B cell (primary cell): ENCODE results near the gene SLC6A1. TPM values are rescaled to one million over a fixed set of nuclear protein-coding genes. Genes with fewer than 3 reads are reported as not detected.

Experiments used
- ATAC-seq: fragments of 200-7000 bp; cut with Tn5 transposase; one replicate; pipeline ENCODE4 v1.10.0; 2021; ENCODE audit warnings: low read depth, mild to moderate bottlenecking, moderate number of reproducible peaks, moderate library complexity
- CTCF ChIA-PET: fragments of 350-600 bp; sonication (Branson Sonifier 250); formaldehyde crosslinking; loops from one replicate; lab custom pipeline; 2021; ENCODE audit warnings: antibody characterized with exemption, inconsistent platforms; lab: Charles Lee
- POLR2A ChIA-PET: fragments of 350-600 bp; sonication (Branson Sonifier 250); formaldehyde crosslinking; loops from one replicate; lab custom pipeline; 2021; ENCODE audit warnings: antibody characterized with exemption; lab: Charles Lee
- DNase-seq: peaks from one replicate; pipeline ENCODE4 v3.0.0; 2013
- H2AFZ ChIP-seq: 2 replicates; pipeline ENCODE4 v1.6.1; 2012; ENCODE audit warnings: mild to moderate bottlenecking, low read depth, low read length; ENCODE audit not compliant: insufficient read depth, poor library complexity, severe bottlenecking
- H3K27ac ChIP-seq, 2 donors: 1 replicate in 1 of 2; 2 replicates in 1 of 2; pipeline ENCODE4 v1.5.1; 2012 to 2013; ENCODE audit warnings: low read length in 2 of 2, mild to moderate bottlenecking in 2 of 2, moderate library complexity in 1 of 2
- H3K27me3 ChIP-seq, 4 experiments: fragments of 200-600 bp in 1 of 4; sonication (generic) in 1 of 4; replicated peaks in 1 of 4; 1 replicate in 2 of 4; 2 replicates in 2 of 4; pipeline versions ENCODE4 v1.6.1 to v1.7.0; 2013 to 2016; ENCODE audit warnings: low read length in 3 of 4, mild to moderate bottlenecking in 2 of 4, mixed read lengths in 1 of 4, moderate library complexity in 1 of 4; ENCODE audit not compliant: insufficient read depth in 4 of 4, control insufficient read depth in 3 of 4; ENCODE audit errors: control extremely low read depth in 1 of 4
- H3K36me3 ChIP-seq, 2 experiments: replicated peaks in 1 of 2; 1 replicate in 1 of 2; 2 replicates in 1 of 2; pipeline versions ENCODE4 v1.6.1 to v1.7.1; 2013; ENCODE audit warnings: low read length in 1 of 2; ENCODE audit not compliant: insufficient read depth in 2 of 2, control insufficient read depth in 1 of 2; ENCODE audit errors: control extremely low read depth in 1 of 2, extremely low read depth in 1 of 2
- H3K4me1 ChIP-seq, 2 donors: fragments of 200-600 bp in 1 of 2; sonication (generic) in 1 of 2; 1 replicate in 1 of 2; 2 replicates in 1 of 2; pipeline versions ENCODE4 v1.5.1 to v1.6.1; 2013 to 2017; ENCODE audit warnings: low read length in 2 of 2; ENCODE audit not compliant: control insufficient read depth in 2 of 2, insufficient read depth in 2 of 2
- H3K4me2 ChIP-seq: replicated peaks from 2 replicates; pipeline ENCODE3; 2012; ENCODE audit warnings: mild to moderate bottlenecking, low read depth, low read length; ENCODE audit not compliant: poor library complexity, severe bottlenecking
- H3K4me3 ChIP-seq, 5 experiments: fragments of 200-600 bp in 1 of 5; sonication (generic) in 1 of 5; 1 replicate in 3 of 5; 2 replicates in 2 of 5; pipeline versions ENCODE4 v1.5.1 to v1.7.0; 2011 to 2016; ENCODE audit warnings: low read length in 4 of 5, mild to moderate bottlenecking in 4 of 5, low read depth in 2 of 5, control low read depth in 1 of 5, moderate library complexity in 1 of 5; ENCODE audit not compliant: insufficient read depth in 1 of 5; ENCODE audit errors: control extremely low read depth in 1 of 5, extremely low read depth in 1 of 5
- H3K79me2 ChIP-seq: fragments of 200-600 bp; sonication (generic); one replicate; pipeline ENCODE4 v1.6.0; 2016; ENCODE audit warnings: low read length; ENCODE audit not compliant: control insufficient read depth, insufficient read depth
- H3K9ac ChIP-seq: fragments of 200-600 bp; sonication (generic); 2 replicates; pipeline ENCODE4 v1.6.1; 2017; ENCODE audit warnings: mild to moderate bottlenecking, low read length, moderate library complexity
- H3K9me3 ChIP-seq, 3 donors: one replicate each; pipeline versions ENCODE4 v1.6.1 to v1.7.1; 2013; ENCODE audit warnings: low read length in 2 of 3; ENCODE audit not compliant: control insufficient read depth in 2 of 3, insufficient read depth in 1 of 3; ENCODE audit errors: control extremely low read depth in 1 of 3
- H4K20me1 ChIP-seq: 2 replicates; pipeline ENCODE4 v1.6.0; 2012; ENCODE audit warnings: mild to moderate bottlenecking, low read length; ENCODE audit not compliant: insufficient read depth, control insufficient read depth, poor library complexity, severe bottlenecking
- H3K27ac Mint-ChIP-seq: one replicate; pipeline ENCODE4 v1.8.0; 2021; ENCODE audit warnings: mixed read lengths
- H3K27me3 Mint-ChIP-seq: one replicate; pipeline ENCODE4 v1.8.0; 2021; ENCODE audit warnings: mixed read lengths
- H3K4me1 Mint-ChIP-seq: one replicate; pipeline ENCODE4 v1.8.0; 2021; ENCODE audit warnings: mixed read lengths
- H3K4me3 Mint-ChIP-seq: one replicate; pipeline ENCODE4 v1.8.0; 2021; ENCODE audit warnings: mixed read lengths
- H3K9me3 Mint-ChIP-seq: one replicate; pipeline ENCODE4 v1.8.0; 2022; ENCODE audit warnings: mixed read lengths; ENCODE audit not compliant: insufficient read depth
- CTCF ChIP-seq: fragments of 200-600 bp; IDR thresholded peaks from one replicate; pipeline ENCODE4 v1.8.0; 2022; ENCODE audit warnings: antibody characterized with exemption, mild to moderate bottlenecking
- EZH2 ChIP-seq: IDR thresholded peaks from 2 replicates; pipeline ENCODE4 v1.6.1; 2012; ENCODE audit warnings: borderline replicate concordance, low read depth, mild to moderate bottlenecking, moderate library complexity, low read length; ENCODE audit not compliant: insufficient read depth, poor library complexity, severe bottlenecking
- WGBS: methylation state at CpG from one replicate; pipeline ENCODE4 v1.1.5; 2013; ENCODE audit warnings: missing lambda C conversion rate; ENCODE audit not compliant: insufficient coverage; 5-methylcytosine and 5-hydroxymethylcytosine counted together
- intact Hi-C: fragments of 100-400 bp; cut with micrococcal nuclease; formaldehyde crosslinking; loops from one replicate; pipeline ENCODE4 v1.10.0; 2022
- polyA plus RNA-seq: library from polyadenylated mRNA; depleted of rRNA; stranded (reverse); fragments of >200 nt; gene quantifications from 2 replicates; pipeline ENCODE4 v1.2.3, GENCODE V29; 2012
- total RNA-seq, 2 donors: library from RNA; stranded (reverse); fragments of 120-200 nt in 1 of 2; gene quantifications; 1 replicate in 1 of 2; 2 replicates in 1 of 2; pipeline versions ENCODE4 v1.2.3 to v1.2.4, GENCODE V29; 2013 to 2022

The SLC6A1 gene
- total and polyA plus RNA-seq, 2 donors (not counting 1 experiment from before 2014, with no cell fraction given) = not detected

- H3K4me3 ChIP-seq = no peak overlapping the region
- H3K9ac ChIP-seq = no peak overlapping the region
- Mint-ChIP-seq H3K4me3 (no peak overlapping the region), H3K27me3 (peaks cover 14% of the 10 kb centered on the region), H3K27ac (no peak overlapping the region), H3K4me1 (no peaks in the 10 kb centered on the region), H3K9me3 (no peaks in the 10 kb centered on the region)
- H3K4me2 ChIP-seq = no peak overlapping the region
- no peak overlapping the region for H2AFZ ChIP-seq
- POLR2A ChIA-PET = no interaction called here
- no peak for ATAC-seq
- H3K9me3 ChIP-seq = no peaks in the 10 kb centered on the region
- TF ChIP-seq CTCF (no peak), EZH2 (no peak)
- no peaks in the 10 kb centered on the region for H3K4me1 ChIP-seq
- H4K20me1 ChIP-seq = no peaks in the 10 kb centered on the region
- WGBS = 53% methylated on average over 10 of the region's 12 CpGs
- intact Hi-C loops = no loop called here
- no peak overlapping the region for H3K27ac ChIP-seq
- H3K36me3 ChIP-seq = no peaks in the 10 kb centered on the region
- no peaks in the 10 kb centered on the region for H3K79me2 ChIP-seq
- H3K27me3 ChIP-seq = peaks cover 0 to 2% (median 0%) of the 10 kb centered on the region in 4 experiments
- no peak for DNase-seq
- CTCF ChIA-PET = interaction anchor here (0.8 to 0.9 kb wide), 2 partner anchors 9 to 701 kb away, joined by 3 to 4 read pairs; no protein-coding TSS in a partner anchor
Measured at GRCh38 chr3:10950476-10951294, 41.9 kb upstream of the SLC6A1 start.

- H3K4me1 ChIP-seq = no peaks in the 10 kb centered on the region
- WGBS = 81% methylated on average over 6 of the region's 7 CpGs
- no peak for DNase-seq
Measured at GRCh38 chr3:10951295-10951926, 41.1 kb upstream of the SLC6A1 start.

More at GRCh38 chr3:10951295-10951926, 41.1 kb upstream of the SLC6A1 start:
- Histone ChIP-seq H2AFZ (no peak overlapping the region), H3K4me3 (no peak overlapping the region), H3K79me2 (no peaks in the 10 kb centered on the region), H3K27me3 (peaks cover 0 to 2% (median 0%) of the 10 kb centered on the region in 4 experiments), H3K36me3 (no peaks in the 10 kb centered on the region), H3K9me3 (no peaks in the 10 kb centered on the region), H3K9ac (no peak overlapping the region), H4K20me1 (no peaks in the 10 kb centered on the region), H3K27ac (no peak overlapping the region), H3K4me2 (no peak overlapping the region)
- Mint-ChIP-seq H3K4me1 (no peaks in the 10 kb centered on the region), H3K4me3 (no peak overlapping the region), H3K9me3 (no peaks in the 10 kb centered on the region), H3K27ac (no peak overlapping the region), H3K27me3 (peaks cover 14% of the 10 kb centered on the region)
- ChIA-PET POLR2A (no interaction called here), CTCF (no interaction called here)
- intact Hi-C loops = no loop called here
- TF ChIP-seq EZH2 (no peak), CTCF (no peak)
- no peak for ATAC-seq
